ENCODE data around the gene MT1G. TPM values are rescaled to one million over a fixed set of nuclear protein-coding genes. Genes with fewer than 3 reads are reported as not detected.

Gene MT1G
- polyA plus RNA-seq, 2 of the 4 experiments (the other 2 are of a cell fraction), result not detected

GRCh38 chr16:56643080-56643778 is 24.6 kb downstream of the MT1G start:
- ChIA-PET POLR2A (interaction anchor here (0.6 to 2.2 kb wide), 7 partner anchors 12 to 39 kb away, joined by 3 to 33 read pairs (median 4); partner anchors contain the start of genes MT1F, MT1X and MT2A), CTCF (interaction anchor here (0.5 to 25.6 kb wide), 26 partner anchors 8 to 333 kb away, joined by 3 to 340 read pairs (median 4); partner anchors contain the start of genes MT1B, MT1E, MT1G and MT1H)
- 30% methylated on average over 16 of the region's 42 CpGs for WGBS (ENCODE audit: missing lambda C conversion rate)
- H3K4me2 ChIP-seq, result peak overlapping the region; percentile 78
- ATAC-seq (peak; percentile 97 to 100), DNase-seq (ENCODE audit: low read depth in 1 of 2, low spot score in 1 of 2) (peak; percentile 80 to 85), FAIRE-seq (no peak)
- peaks cover 10% of the 10 kb centered on the region; the same call in 2 of the 3 replicates for H3K4me1 ChIP-seq
- H3K4me3 ChIP-seq, result peak overlapping the region; percentile 38
- peak; percentile 57 for TF ChIP-seq E2F6 (IDR thresholded peaks at IDR 0.05; ENCODE audit: borderline replicate concordance, low read depth)
- TF ChIP-seq RCOR1 (IDR thresholded peaks at IDR 0.05; ENCODE audit: low read depth, low read length), result no peak
- no peak for TF ChIP-seq KDM1A (IDR thresholded peaks at IDR 0.05; ENCODE audit: low read depth)
- TF ChIP-seq TFCP2L1 (CRISPR knock-in tag; IDR thresholded peaks at IDR 0.05), result 0 out of 2 replicates have a peak, but pooled peaks have one; percentile 40
- no peak for TF ChIP-seq HDAC2 (IDR thresholded peaks at IDR 0.05)
- no peak for TF ChIP-seq REST (IDR thresholded peaks at IDR 0.05)
- TF ChIP-seq MAX (IDR thresholded peaks at IDR 0.05), result peak; percentile 50
- TF ChIP-seq ZSCAN20 (CRISPR knock-in tag; IDR thresholded peaks at IDR 0.05), result no peak
- TF ChIP-seq RAD21 (conservative IDR thresholded peaks at IDR 0.05 in 1 of 2, IDR thresholded peaks at IDR 0.05 in 1 of 2), result peak; percentile 60 to 67
- TF ChIP-seq NFE2L2 (conservative IDR thresholded peaks at IDR 0.05; ENCODE audit: low read length), result no peak
- TF ChIP-seq SMC3 (IDR thresholded peaks at IDR 0.05), result peak; percentile 58
- TF ChIP-seq ZFP36 (IDR thresholded peaks at IDR 0.05; ENCODE audit: borderline replicate concordance, partially characterized antibody), result no peak
- TF ChIP-seq CHD4 (IDR thresholded peaks at IDR 0.05; ENCODE audit: borderline replicate concordance), result no peak
- no peak for TF ChIP-seq ATOH8 (CRISPR knock-in tag; IDR thresholded peaks at IDR 0.05; ENCODE audit: low read depth)
- peak in 1 of 2 experiments; percentile 18; a peak in 1 of 5 replicates for TF ChIP-seq JUN (IDR thresholded peaks at IDR 0.05)
- no peak for TF ChIP-seq BHLHE40 (IDR thresholded peaks at IDR 0.05; ENCODE audit: low read depth, low read length)
- no peak for TF ChIP-seq GATA3 (IDR thresholded peaks at IDR 0.05; ENCODE audit: borderline replicate concordance)
- TF ChIP-seq CBX8 (IDR thresholded peaks at IDR 0.05), result no peak
- peak; percentile 51 for TF ChIP-seq CTCF (IDR thresholded peaks at IDR 0.05)
- TF ChIP-seq MYC (IDR thresholded peaks at IDR 0.05; ENCODE audit: borderline replicate concordance, low read length), result no peak
- TF ChIP-seq POLR2A (IDR thresholded peaks at IDR 0.05; ENCODE audit: low read length), result no peak
- H3K27ac ChIP-seq, result peak overlapping the region; percentile 72 to 90
- H3K9me3 ChIP-seq, result no peaks in the 10 kb centered on the region

Data from A549 (cell line).